Stimulated activated CD8-positive, alpha-beta memory T cell treated with anti-CD3 and anti-CD28 coated beads, Interleukin-7, amount 100 ng/mL, for 1 hour (primary cell): Measurements from ENCODE around the gene PCBP3.
"Not testable (repeated sequence)": the region's sequence is repeated elsewhere in the genome, so short reads cannot be mapped to it uniquely, and the experiment has no call there.

Source experiments
- DNase-seq, 2 donors: peaks; one replicate each; pipeline ENCODE4 v3.0.0-alpha.2; 2020; ENCODE audit warnings: low read depth in 2 of 2

The PCBP3 gene

DNA sequence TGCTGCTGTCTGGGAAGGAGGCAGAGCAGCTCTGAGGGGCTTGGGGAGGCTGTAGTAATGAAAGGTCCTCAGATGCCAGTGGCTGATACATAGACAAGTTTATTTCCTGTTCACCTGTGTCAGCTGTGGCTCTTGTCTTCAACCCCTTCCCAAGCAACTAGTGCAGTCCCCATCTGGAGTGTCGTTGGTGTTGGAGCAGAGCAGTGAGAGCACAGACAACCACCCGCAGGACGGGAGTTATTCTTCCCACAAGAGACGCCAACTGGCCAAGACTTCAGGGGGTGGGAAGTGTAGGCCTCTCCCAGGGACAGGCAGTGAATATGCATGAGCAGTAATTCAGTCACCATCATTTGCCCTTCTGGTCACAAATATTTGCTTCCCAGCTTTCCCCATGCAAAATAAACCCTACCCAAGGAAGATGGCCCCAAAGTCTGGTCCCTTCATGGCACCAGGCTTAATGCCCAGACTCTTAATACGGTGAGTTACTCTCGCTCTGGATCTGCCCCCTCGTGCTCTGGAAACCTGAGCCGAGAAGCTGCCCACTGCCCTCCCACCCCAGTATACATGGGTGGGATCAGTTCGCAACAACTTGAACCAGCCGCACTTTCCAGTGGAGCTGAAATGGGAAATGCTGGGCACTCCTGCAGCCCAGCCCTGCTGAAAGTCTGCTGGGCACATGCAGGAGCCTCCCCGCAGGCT, 184.5 kb downstream of the PCBP3 start:
- no peak for DNase-seq

DNA sequence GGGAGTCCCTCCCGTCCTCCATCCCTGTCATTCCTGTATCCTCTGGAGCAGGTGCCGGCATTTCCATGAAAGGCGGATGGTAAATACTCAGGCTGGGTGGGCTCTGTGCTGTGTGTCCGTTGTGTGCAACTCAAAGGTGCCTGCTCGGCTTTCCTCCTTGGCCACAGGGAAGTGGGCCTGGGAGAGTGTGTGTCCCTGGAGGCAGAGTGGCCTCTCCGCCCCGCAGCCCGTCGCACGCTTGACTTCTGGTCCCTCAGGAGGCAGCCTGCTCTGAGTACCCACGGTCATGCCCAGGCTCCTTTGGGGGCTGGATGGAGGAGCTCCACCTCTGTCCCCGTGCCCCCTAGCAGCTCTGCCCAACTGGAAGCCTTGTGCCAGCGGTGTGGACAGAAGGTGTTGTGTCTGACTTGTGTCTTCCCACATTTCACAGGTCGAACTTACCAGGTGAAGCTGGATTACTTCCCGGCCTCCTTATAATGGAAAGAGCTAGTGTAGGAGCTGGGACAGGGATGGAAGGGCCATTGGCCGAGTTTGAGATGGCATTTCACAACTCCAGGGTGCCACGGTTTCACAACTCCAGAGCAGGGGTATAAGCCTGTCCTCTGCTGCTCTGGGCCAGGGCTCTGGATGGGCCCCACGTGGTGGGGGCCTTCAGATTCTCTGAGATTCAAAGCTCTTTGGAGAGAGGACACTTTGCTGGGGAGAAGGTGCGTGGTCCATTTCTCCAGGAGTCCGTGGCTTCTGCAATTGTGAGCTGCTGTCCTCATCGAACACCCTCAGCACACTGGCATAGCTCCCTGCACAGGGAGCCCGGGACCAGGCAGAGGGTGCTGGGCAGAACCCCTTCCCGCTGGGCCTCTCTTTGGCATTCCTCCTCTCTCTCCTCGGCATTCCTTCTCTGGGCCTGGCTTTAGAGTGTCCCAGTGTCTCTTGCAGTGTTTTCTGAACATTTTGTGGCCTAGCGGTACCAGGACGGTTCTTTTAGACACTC, 185.3 kb downstream of the PCBP3 start:
- DNase-seq, result no peak

DNA sequence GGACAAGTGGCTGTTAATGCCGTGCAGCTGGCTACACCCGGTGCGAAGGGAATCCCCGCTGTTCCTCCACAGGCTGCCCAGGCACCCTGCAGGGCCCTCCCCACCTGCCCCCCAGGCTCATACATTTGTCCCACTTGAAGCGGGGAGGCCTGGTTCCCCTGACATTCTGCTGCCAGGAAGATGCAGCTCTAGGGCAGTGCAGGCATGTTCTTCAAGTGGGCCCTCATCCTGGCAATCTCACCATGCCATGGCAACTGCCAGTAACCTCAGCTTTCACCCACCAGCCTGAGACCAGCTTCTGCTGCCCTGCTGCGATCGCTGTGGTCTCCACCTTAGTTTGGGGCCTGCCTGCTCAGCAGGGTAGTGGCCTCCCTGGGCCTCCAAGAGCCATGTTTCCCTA, 186.1 kb downstream of the PCBP3 start:
- no peak for DNase-seq

DNA sequence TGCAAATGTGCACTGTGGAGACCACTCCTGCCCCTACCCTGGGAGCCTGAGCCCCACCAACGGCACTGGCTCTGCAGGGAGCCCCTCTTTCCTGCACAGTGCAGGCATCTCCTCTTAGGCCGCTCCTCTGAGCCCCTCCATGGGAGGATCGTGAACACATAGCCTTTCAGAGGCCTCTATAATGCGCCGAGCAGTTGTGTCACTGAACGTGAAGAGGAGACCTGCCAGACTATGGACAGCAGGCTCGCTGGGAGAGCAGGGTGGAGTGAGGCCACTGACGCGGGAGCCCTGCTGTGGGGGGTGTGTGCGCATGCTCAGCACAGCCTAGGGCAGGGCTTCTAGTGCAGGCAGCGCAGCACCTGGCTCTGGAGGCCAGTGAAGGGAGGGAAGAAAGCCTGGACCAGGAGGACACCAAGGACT, 186.7 kb downstream of the PCBP3 start:
- DNase-seq, result no peak

DNA sequence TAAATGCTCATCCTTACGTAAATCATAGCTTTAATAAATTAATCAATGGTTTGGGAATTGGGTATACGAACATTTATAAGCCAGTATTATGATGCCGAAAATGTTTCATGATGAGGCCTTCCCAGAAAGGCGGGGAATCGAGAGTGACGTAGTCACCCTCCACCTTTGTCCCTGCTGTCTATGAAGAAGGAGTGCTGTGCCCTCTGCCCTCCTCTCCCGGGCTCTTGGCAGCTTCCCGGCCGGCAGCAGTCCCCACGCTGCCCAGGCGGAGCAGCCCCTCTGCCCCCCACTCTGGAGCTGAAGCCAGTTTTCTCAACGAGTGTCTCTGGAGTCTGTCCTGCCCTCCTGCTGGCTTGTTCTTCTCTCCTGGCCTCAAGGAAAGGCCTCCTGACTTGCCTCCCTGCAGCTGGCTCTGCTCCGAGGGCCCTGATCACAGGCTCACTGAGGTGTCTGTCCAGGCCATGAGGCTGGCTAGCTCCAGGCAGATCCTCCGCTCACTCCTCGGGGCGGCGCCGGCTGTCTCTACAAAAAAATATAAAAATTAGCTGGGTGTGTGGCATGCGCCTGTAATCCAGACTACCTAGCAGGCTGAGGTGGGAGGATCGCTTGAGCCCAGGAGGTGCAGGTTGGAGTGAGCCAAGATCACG, 187.3 kb downstream of the PCBP3 start:
- DNase-seq, result no peak

DNA sequence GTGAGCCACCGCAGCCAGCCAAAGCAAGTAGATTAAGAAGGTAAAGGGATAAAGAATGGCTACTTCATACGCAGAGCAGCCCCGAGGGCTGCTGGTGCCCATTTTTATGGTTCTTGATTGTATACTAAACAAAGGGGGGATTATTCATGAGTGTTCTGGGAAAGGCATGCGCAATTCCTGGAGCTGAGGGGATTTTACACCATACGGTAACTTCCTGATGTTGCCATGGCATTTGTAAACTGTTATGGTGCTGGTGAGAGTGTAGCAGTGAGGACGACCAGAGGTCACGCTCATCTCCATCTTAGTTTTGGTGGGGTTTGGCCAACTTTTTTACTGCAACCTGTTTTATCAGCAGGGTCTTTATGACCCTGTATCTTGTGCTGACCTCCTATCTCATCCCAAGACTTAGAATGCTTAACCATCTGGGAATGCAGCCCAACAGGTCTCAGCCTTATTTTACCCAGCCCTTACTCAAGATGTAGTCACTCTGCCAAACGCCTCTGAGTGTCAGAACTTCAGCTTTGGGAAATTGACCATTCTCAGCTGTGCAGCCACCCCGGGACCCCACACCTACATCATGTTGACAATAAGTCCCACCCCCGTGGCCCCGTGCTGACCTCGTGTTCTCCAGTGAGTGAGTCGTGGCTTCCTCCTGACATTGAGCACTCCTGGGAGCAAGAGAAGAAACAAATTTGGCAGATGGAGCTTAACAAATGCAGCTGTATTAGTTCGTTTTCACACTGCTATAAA, 188.6 kb downstream of the PCBP3 start:
- no peak for DNase-seq

DNA sequence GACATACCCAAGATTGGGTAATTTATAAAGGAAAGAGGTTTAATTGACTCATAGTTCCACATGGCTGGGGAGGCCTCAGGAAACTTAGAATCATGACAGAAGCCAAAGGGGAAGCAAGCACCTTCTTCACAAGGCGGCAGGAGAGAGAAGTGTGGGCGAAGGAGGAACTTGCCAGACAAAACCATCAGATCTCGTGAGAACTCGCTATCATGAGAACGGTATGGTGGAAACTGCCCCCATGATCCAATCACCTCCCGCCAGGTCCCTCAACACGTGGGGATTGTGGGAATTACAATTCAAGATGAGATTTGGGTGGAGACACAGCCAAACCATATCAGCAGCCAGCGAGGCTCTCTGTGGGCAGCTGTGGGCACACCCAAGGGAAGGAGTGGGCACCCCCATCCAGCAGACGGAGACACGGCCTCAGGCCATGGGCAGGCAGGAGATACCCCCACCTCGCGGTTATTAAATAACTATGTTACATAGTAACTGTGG, 189.3 kb downstream of the PCBP3 start:
- not testable (repeated sequence) for DNase-seq

DNA sequence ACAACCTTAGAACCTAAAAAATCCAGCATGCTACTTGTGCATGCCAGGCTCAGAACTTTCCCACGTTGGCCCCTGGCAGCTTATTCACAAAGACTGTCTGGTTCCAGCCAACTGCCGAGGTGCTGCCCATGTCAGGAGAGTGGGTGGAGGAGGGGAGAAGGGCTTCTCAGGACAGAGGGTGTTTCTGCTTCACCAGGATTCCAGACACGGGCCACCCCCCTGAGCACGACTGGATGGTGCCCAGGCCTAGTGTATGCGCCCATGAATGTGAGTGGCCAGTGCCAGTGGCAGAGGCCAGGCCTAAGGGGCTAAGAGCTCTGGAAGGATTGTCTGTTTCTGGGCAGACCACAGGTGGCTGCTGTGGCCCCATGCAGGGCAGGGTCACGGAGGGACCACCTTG, 189.9 kb downstream of the PCBP3 start:
- DNase-seq, result no peak

DNA sequence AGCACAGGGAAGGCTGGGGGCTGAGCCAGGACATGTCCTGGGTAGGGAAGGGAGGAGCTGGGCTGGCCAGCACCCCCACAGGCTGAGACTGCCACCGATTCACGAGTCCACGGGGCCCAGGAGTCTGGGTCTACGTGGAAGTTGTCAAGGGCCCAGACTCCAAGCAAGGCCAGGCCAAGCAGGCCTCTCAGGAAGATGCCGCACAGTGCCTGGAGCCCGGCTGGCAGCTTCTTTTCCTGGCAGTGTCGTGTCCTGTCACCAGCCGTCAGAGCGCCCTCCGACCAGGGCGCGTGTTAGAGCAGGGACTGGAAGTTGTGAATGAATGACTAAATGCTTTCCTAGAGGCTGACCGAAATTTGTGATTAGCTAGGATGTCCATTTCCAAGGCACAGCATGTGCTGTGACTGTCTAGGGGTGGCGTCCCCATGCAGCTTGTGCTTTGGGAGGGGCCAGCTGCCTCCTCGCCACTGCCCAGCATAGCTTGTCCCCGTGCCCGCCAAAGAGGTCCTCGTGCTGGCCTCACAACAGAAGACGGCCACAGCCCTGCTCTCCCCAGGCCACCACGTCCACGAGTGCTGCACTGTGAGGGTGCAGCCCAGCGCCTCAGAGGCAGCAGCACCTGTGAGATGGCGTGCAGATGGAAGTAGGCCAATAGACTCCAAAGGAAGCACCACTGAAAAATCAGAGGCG, 190.6 kb downstream of the PCBP3 start:
- DNase-seq, result no peak

DNA sequence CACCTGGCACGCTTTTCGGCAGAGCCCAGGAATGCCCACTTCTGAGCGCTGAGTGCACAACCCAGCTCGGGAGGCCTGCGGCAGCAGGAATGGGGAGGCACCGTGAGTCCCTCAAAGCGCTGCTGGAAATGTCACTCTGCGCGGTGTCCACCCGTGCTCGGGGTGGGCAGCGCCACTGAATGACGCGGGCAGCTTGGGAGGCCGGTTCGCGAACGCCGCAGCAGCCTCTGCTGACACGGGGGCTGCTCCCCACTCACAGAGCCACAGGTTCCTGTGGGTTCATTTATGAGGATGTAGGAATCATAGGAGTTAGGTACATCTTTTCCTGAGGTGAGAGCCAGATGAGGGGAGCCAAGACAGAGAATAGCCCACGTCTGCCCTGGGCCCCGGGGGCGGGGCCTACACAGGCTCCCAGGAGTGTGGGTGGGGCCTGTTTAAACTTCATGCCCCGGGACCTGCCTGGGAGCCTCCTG, 191.3 kb downstream of the PCBP3 start:
- no peak for DNase-seq

DNA sequence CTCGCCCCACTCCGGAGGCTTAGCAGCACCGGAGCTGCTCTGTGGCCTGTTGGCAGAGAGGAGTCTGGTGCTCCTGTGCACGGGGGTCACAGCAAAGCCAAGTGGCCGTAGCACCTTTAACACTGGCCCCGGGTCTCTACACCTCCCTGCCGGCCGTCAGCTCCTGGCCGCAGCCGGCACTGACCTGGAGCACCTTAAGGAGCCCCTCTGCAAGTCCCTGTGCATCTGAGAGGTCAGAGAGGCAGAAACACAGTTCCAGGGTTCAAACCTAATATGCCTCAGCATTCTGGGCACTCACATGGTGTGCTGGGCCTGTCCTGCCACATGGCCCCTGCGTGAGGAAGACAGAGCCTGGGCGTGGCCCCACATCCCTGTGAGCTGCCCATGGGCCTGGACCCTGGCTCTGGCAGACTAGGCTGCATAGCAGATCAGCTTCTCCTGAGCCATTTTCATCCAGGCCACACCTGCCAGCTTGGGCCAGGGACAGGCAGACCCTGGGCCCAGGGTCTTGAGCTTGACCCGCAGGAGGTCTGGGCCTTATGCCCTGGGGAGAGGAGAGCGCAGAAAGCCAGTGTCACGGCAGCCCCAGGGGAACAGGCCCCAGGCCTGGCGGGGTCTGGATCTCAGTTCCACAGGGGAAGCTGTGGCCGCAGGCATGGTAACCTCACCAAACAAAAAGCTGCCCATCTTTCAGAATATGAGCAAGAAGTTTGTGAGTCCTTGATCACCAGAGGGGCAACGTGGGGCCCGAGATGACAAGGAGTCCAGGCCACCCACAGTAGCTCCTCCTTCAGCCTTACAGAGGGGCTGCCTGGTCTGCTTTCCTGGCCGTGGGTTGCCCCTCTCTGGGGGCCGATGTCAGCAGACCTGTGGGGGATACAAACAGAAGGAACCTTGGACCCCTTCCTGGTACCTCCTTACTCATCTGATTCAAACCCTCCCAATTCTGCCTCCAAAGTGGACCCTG, 192.1 kb downstream of the PCBP3 start:
- no peak for DNase-seq

DNA sequence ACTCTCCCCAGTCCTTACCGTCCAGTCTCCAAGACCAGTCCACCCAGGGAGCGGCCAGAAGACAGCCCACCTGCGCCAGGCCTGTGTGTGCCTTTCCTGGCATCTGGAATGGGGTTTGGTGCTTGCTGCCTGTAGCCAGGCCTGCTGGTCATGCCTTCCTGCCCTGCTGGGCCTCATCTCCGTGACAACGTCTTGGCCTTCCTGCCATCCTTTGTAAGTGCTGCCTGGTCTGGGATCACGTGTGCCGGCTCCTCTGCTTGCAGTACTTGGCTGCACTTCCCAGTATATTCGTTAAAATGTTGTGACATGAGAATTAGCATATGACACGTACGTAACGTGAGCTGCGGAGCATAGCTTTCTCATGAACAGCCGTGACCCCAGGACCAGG, 192.7 kb downstream of the PCBP3 start:
- DNase-seq, result no peak

DNA sequence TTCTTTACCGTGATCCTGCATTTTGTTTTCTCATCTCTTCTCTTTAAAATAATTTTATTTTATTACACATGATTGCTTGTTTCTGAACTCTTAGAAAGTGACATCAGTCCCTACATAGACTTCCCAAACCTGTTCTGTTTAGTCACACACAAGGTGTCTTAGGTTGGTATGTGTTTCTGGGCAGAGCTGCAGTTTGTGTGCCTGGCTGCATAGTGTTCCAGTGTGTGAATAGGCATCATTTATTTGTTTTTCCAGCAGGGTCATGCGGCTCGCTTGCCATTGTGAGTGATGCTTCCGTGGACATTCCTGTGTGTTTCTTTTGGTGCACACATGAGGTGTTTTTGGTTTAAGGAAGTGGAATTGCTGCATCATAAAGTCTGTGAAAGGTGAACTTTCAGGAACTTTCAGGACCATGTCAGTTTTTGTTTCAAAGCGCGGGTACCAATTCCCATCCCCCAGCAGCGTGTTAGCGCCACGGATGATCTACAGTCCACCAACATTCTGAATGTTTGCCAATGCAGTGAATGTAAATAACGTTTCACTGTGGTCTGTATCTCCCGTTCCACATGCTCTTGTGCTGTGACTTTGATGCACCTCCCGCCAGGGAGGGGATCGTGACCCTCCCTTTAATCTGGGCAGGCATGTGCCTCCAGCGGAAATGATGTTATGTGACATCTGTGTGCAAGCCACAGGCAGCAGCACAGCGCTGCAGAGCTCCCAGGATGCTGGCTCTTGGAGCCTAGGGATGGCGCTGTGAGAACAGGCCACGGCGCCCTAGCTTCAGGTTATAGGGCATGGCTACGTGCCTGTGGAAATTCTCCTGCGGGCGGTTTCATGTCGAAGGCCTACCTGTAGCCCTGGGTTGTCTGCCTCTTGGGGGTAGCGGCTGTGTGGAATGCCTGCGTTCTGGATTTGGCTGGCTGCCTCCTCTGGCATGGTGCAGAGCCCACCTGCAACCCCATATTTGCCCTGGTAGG, 193.5 kb downstream of the PCBP3 start:
- no peak for DNase-seq

DNA sequence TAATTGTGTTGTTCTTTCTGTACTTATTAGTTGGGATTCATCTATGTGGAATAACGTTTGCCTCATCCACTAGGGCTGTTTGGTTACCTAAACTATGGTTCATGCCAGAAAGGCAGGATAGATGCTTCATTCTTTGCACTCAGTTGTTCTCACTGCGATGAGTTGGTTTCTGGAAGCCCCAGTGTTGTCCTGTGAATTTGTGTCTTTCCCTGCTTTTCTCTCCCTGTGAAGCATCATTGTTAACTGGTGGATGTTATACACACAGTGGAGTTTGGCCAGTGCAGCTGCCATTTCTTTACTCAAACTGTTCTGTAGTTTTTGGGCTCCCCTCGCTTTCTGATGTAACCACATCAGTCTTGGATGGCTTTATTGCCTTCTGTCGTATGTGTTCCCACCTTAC, 194.4 kb downstream of the PCBP3 start:
- DNase-seq, result no peak

DNA sequence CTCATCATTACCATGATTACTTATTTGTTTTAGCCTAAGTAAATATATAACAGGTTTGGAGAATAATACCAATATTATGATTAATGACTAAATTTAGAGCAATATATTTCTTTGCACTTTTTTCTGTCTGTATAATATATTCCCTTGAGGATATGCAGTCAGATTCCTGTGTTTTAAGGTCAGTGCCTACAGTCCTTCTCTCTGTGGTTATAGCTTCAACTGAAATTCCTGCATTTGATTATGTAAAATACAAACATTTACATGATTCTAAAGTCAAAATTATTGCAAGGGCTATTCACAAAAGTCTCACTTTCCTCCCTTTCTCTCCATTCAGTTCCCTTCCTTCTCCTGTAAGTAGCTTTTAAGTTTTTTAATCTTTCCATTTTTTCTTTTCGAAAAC, 195.1 kb downstream of the PCBP3 start:
- DNase-seq, result no peak

DNA sequence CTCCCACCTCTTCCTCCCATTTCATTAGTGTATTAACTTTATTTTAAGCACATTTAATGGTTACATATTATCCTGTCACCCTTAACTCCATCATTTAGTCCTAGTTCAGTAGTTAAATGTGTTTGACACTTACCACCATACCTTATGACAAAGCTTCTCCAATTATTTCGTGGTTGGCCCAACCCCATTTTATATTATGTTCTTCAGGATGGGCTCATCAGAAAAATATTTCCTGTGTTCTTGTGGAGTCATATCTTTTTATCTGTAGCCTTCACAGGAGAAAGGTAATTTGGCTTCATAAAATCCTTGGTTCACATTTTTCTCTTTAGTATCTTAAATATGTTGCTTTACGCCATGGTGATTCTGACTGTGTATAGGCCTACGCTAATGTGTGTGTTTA, 195.7 kb downstream of the PCBP3 start:
- DNase-seq, result no peak

DNA sequence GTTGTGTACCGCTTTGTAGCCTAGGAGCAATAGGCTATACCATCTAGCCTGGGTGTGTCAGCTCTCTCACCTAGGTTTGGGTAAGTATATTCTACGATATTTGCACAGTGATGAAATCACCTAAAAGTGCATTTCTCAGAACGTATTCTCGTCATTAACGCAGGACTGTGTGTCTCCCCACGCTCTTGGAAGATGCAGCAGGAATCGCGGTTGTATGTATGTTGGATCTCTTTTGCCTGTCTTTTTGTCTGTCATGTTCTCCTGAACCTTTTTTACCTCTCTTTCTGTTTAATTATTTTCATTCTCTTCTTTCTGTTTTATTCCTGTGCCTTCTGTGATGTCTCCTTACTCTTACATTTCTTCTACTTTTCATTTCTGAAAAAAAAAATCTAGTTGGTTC, 197.5 kb downstream of the PCBP3 start:
- no peak for DNase-seq

DNA sequence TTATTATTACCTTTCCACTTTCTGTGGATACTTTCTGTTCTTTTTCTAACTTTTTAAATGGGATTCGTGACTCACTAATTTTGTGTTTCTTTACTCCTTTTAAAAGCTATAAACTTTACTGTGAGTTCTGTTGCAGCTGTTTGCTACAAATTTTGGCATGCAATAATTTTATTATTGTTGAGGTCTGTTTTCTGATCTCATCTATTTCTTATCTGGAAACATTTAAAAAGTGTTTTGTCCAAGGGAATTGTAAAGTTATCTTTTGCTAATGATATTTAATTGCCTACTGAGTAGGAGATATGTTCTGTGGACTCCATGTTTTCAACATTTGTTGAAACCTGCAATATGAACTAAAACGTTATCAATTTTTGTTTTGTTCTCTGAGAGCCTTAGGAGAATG, 199.9 kb downstream of the PCBP3 start:
- no peak for DNase-seq

DNA sequence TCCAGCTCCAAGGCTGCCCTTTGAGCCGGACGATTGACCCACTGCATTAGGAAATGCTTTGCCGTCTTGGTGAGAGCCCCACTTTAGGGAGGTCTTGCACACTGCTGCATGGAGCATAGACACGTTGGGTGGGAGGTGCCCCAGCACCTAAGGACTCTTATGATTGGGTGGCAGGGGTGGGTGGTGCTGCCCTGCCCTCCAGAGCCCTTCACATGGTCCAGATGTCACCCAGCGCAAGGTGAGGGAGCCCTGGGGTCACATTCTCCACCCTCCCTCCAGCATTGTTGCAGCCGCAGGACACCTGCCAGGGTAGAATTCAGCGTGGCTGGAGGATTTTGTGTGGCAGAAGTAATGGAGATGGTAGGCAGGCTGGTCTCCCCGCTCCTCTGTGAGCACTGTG, 200.7 kb downstream of the PCBP3 start:
- no peak for DNase-seq
